HEK293 (cell line): Measurements from ENCODE around the gene TMEM200A.

Experiments
- CTCF ChIP-seq: fragments of 450-650 bp; formaldehyde crosslinking; IDR thresholded peaks from 2 replicates; pipeline ENCODE4 v1.5.1; 2016; ENCODE audit warnings: missing biosample characterization, missing genetic modification characterization
- REPIN1 ChIP-seq: fragments of 450-650 bp; formaldehyde crosslinking; IDR thresholded peaks from 2 replicates; pipeline ENCODE4 v1.5.1; 2017; ENCODE audit warnings: missing biosample characterization, missing genetic modification characterization, low read depth
- ZNF114 ChIP-seq: fragments of 450-650 bp; formaldehyde crosslinking; IDR thresholded peaks from 2 replicates; pipeline ENCODE4 v1.5.0; 2017; ENCODE audit warnings: missing biosample characterization, missing genetic modification characterization
- ZNF16 ChIP-seq: fragments of 450-650 bp; formaldehyde crosslinking; IDR thresholded peaks from 2 replicates; pipeline ENCODE4 v1.5.1; 2016; ENCODE audit warnings: low read depth, missing biosample characterization, missing genetic modification characterization
- ZNF302 ChIP-seq: fragments of 450-650 bp; formaldehyde crosslinking; IDR thresholded peaks from 2 replicates; pipeline ENCODE4 v1.5.1; 2016; ENCODE audit warnings: missing biosample characterization, missing genetic modification characterization, low read depth
- ZNF549 ChIP-seq: fragments of 450-650 bp; IDR thresholded peaks from 2 replicates; pipeline ENCODE4 v1.5.1; 2018; ENCODE audit warnings: missing biosample characterization, missing genetic modification characterization, mild to moderate bottlenecking, inconsistent platforms, moderate library complexity

GRCh38 chr6:130377371-130377770 lies 11.6 kb downstream of the TMEM200A start:
- TF ChIP-seq ZNF114 (tag by site-specific recombination) (no peak), CTCF (tag by site-specific recombination) (no peak), ZNF549 (tag by site-specific recombination) (no peak), ZNF16 (tag by site-specific recombination) (no peak), REPIN1 (no peak), ZNF302 (tag by site-specific recombination) (no peak)
